ENCODE measurements around the gene PPARG.

PPARG gene

DNA sequence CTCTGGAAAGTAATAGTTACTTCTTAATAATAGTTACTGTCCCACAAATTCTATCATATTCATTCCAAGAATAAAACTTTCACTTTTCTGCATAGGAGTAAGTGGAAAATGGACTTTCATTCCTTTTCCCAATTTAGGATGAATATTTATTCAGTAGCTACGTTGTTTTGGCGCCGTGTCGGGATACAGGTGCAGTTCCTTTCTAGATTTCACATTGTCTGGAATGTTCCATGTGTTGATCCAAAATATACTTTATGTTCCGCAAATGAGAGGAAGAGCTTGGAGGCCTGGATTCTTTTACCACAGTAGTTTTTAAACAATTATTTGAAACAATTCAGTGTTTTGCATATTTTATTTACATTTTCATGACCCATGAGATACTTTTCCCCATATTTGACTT lies 22.8 kb upstream of the PPARG start:
- DNase-seq (ENCODE audit: low read depth), result no peak
- TF ChIP-seq, protein P1, sequence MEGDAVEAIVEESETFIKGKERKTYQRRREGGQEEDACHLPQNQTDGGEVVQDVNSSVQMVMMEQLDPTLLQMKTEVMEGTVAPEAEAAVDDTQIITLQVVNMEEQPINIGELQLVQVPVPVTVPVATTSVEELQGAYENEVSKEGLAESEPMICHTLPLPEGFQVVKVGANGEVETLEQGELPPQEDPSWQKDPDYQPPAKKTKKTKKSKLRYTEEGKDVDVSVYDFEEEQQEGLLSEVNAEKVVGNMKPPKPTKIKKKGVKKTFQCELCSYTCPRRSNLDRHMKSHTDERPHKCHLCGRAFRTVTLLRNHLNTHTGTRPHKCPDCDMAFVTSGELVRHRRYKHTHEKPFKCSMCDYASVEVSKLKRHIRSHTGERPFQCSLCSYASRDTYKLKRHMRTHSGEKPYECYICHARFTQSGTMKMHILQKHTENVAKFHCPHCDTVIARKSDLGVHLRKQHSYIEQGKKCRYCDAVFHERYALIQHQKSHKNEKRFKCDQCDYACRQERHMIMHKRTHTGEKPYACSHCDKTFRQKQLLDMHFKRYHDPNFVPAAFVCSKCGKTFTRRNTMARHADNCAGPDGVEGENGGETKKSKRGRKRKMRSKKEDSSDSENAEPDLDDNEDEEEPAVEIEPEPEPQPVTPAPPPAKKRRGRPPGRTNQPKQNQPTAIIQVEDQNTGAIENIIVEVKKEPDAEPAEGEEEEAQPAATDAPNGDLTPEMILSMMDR (IDR thresholded peaks at IDR 0.05; ENCODE audit: low read depth, low read length), result no peak
- TF ChIP-seq POLR2A (IDR thresholded peaks at IDR 0.05; ENCODE audit: extremely low read depth, insufficient read length) (no peak), MYC (IDR thresholded peaks at IDR 0.05; ENCODE audit: low read depth, low read length) (no peak)
- TF ChIP-seq, protein P2, sequence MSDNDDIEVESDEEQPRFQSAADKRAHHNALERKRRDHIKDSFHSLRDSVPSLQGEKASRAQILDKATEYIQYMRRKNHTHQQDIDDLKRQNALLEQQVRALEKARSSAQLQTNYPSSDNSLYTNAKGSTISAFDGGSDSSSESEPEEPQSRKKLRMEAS (IDR thresholded peaks at IDR 0.05; ENCODE audit: low read depth, low read length), result no peak
- H3K4me3 ChIP-seq (ENCODE audit: low read depth, low read length), result no peak overlapping the region

DNA sequence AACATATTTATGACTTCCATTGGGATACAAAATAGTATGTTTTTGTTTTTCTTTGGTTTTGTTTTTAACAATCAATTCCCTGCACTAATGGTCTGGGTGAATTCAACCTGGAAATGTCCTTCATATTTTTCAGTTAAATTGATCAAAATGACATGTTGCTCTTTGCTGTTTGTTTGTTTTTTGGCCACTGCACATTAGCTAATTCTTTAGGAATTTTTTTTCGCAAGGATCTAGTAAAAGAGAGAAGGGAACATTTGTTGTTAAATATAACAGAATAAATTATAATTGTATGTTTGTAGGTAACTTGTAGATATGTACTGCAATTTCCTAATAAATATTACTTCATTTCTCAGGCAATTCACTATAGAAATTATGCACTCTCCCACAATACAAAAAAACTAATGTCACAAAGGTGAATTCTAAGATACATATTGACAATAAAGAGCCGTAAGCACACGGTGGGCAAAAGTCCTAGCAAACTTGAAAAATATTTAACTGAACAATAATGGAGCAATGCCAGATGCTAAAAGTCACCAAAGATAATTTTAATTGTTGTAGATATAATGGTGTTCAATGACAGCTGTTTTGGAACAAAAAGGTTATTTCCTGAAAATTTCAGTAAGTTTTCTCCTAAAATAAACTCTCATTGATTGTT lies 21.4 kb upstream of the PPARG start:
- TF ChIP-seq, protein P2 (IDR thresholded peaks at IDR 0.05; ENCODE audit: low read depth, low read length), result no peak
- TF ChIP-seq, protein P1 (IDR thresholded peaks at IDR 0.05; ENCODE audit: low read depth, low read length), result no peak
- TF ChIP-seq MYC (IDR thresholded peaks at IDR 0.05; ENCODE audit: low read depth, low read length), result no peak
- no peak for TF ChIP-seq POLR2A (IDR thresholded peaks at IDR 0.05; ENCODE audit: extremely low read depth, insufficient read length)
- DNase-seq (ENCODE audit: low read depth), result no peak
- no peak overlapping the region for H3K4me3 ChIP-seq (ENCODE audit: low read depth, low read length)

DNA sequence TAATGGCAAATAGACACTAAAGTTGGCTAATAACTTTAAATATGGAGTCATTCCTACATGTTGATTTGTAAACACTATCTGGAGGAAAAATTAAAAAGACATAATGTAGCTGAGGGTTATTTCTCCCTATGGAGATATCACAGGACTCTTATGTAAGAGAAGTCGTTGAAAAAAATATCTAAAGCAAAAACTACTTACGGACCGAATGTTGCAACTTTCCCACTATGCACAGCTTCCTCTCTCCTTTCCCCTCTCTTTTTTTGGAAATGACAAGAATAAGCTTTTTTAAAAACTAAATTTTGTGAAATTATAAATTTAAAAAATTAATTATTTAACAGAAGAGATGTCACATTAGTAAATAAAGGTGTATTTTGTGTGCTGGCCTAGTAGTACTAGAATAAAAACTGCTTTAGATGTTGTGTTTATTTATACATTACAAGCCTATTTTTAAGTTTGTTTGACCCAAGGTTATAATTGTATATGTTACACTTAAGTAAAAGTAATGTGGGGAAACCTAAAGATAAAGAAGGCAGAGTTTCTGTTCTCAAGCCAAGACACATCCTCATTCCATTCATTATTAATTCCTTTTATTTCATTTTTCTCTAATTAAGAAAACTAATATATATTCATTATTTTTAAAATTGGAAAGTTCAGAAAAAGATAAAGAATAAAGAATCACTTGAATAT lies 20.7 kb upstream of the PPARG start:
- H3K4me3 ChIP-seq (ENCODE audit: low read depth, low read length), result no peak overlapping the region
- peak; percentile 69 for DNase-seq (ENCODE audit: low read depth)
- TF ChIP-seq MYC (IDR thresholded peaks at IDR 0.05; ENCODE audit: low read depth, low read length), result no peak
- TF ChIP-seq, protein P1 (IDR thresholded peaks at IDR 0.05; ENCODE audit: low read depth, low read length), result no peak
- TF ChIP-seq POLR2A (IDR thresholded peaks at IDR 0.05; ENCODE audit: extremely low read depth, insufficient read length), result no peak
- TF ChIP-seq, protein P2 (IDR thresholded peaks at IDR 0.05; ENCODE audit: low read depth, low read length), result no peak

DNA sequence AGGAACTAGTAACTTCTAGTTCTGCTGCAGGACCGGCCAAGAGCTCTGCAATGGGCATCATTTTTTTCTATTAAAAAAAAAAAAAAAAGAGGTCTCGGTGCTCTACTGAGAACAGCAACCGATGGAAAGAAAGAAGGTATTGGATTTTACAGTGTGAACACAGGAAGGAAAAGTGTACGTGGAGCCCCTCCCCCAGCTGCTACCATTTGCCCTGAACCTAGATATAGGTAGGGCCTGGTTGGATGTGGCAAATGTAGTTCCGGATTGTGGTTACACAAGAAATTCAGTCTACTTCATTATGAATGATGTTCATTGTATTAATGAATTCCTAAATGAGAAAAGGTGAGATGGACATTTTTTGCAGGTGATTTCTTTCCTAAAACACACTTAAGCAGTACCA lies 17.9 kb upstream of the PPARG start:
- TF ChIP-seq, protein P1 (IDR thresholded peaks at IDR 0.05; ENCODE audit: low read depth, low read length), result no peak
- TF ChIP-seq MYC (IDR thresholded peaks at IDR 0.05; ENCODE audit: low read depth, low read length) (no peak), POLR2A (IDR thresholded peaks at IDR 0.05; ENCODE audit: extremely low read depth, insufficient read length) (no peak)
- TF ChIP-seq, protein P2 (IDR thresholded peaks at IDR 0.05; ENCODE audit: low read depth, low read length), result no peak
- H3K4me3 ChIP-seq (ENCODE audit: low read depth, low read length), result no peak overlapping the region
- no peak for DNase-seq (ENCODE audit: low read depth)

DNA sequence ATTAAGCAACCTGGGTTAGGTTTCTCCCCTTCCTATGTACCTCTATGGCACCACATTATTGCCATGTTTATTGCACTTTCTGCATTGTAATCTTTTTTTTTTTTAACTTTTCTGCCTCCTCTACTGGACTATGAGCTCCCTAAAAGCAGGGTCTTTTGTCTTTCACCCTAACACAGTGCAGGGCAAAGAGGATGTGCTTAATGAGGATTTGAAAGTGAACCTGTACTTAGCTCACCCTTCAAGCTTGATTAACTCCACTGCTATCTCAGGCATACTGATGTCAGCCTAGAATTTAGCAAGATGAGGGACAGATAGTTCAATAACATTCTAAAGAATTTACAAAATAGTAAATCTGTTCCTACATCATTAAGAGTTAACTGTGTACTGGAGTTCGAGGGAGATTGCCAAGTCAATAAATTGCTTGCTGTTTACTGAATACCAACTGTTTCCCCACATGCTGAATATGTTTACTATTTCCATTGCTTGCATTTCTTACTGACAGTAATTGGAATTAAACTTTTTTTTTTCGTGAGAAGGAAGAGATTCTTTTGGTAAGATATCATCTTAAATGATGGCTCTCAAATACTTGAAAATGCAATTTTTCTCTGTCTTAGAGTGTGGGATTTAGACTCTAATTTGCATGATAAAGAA lies 15.7 kb upstream of the PPARG start:
- no peak for DNase-seq (ENCODE audit: low read depth)
- no peak overlapping the region for H3K4me3 ChIP-seq (ENCODE audit: low read depth, low read length)
- TF ChIP-seq POLR2A (IDR thresholded peaks at IDR 0.05; ENCODE audit: extremely low read depth, insufficient read length) (no peak), MYC (IDR thresholded peaks at IDR 0.05; ENCODE audit: low read depth, low read length) (no peak)
- TF ChIP-seq, protein P1 (IDR thresholded peaks at IDR 0.05; ENCODE audit: low read depth, low read length), result no peak
- TF ChIP-seq, protein P2 (IDR thresholded peaks at IDR 0.05; ENCODE audit: low read depth, low read length), result no peak
